NB4 (cell line): Measurements from ENCODE around the gene SYNGR1.

Experiments used
- CTCF ChIP-seq: IDR thresholded peaks from one replicate; pipeline ENCODE4 v1.5.1; 2012; ENCODE audit warnings: low read depth, low read length
- TF ChIP-seq, protein P1 (sequence below): IDR thresholded peaks from 2 replicates; pipeline ENCODE4 v1.6.1; 2011; ENCODE audit warnings: low read depth, low read length

- TF ChIP-seq CTCF: no peak
- TF ChIP-seq, protein P1, sequence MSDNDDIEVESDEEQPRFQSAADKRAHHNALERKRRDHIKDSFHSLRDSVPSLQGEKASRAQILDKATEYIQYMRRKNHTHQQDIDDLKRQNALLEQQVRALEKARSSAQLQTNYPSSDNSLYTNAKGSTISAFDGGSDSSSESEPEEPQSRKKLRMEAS: no peak
Measured at GRCh38 chr22:39362932-39363331, 13.1 kb downstream of the SYNGR1 start.
